Measurements from ENCODE around the gene GSG1L.

The GSG1L gene

GRCh38 chr16:28062847-28063521 is 530 bp downstream of the GSG1L start:
- DNase-seq (ENCODE audit: low read depth), result no peak

GRCh38 chr16:28062261-28062846 is 1.2 kb downstream of the GSG1L start:
- DNase-seq (ENCODE audit: low read depth), result no peak

GRCh38 chr16:28061352-28062101 is 2.0 kb downstream of the GSG1L start:
- no peak for DNase-seq (ENCODE audit: low read depth)

GRCh38 chr16:28059841-28060575 is 3.5 kb downstream of the GSG1L start:
- no peak for DNase-seq (ENCODE audit: low read depth)

GRCh38 chr16:28058839-28059589 is 4.5 kb downstream of the GSG1L start:
- DNase-seq (ENCODE audit: low read depth), result no peak

- no peak for DNase-seq (ENCODE audit: low read depth)
These were observed 5.6 kb downstream of the GSG1L start for GRCh38 chr16:28057949-28058348.

GRCh38 chr16:28053461-28053860 is 10.1 kb downstream of the GSG1L start:
- DNase-seq (ENCODE audit: low read depth), result no peak

GRCh38 chr16:28052274-28053128 is 11.0 kb downstream of the GSG1L start:
- DNase-seq (ENCODE audit: low read depth), result no peak

- no peak for DNase-seq (ENCODE audit: low read depth)
These were observed 12.0 kb downstream of the GSG1L start for GRCh38 chr16:28051486-28051885.

GRCh38 chr16:28042811-28043210 is 20.7 kb downstream of the GSG1L start:
- no peak for DNase-seq (ENCODE audit: low read depth)

GRCh38 chr16:28041615-28042014 is 21.9 kb downstream of the GSG1L start:
- no peak for DNase-seq (ENCODE audit: low read depth)

GRCh38 chr16:28040039-28040438 is 23.5 kb downstream of the GSG1L start:
- no peak for DNase-seq (ENCODE audit: low read depth)

GRCh38 chr16:28039493-28039892 is 24.0 kb downstream of the GSG1L start:
- no peak for DNase-seq (ENCODE audit: low read depth)

- no peak for DNase-seq (ENCODE audit: low read depth)
These were observed 25.1 kb downstream of the GSG1L start for GRCh38 chr16:28038409-28038808.

GRCh38 chr16:28035866-28036393 is 27.6 kb downstream of the GSG1L start:
- no peak for DNase-seq (ENCODE audit: low read depth)

- no peak for DNase-seq (ENCODE audit: low read depth)
These were observed 29.6 kb downstream of the GSG1L start for GRCh38 chr16:28033870-28034269.

- no peak for DNase-seq (ENCODE audit: low read depth)
These were observed 34.0 kb downstream of the GSG1L start for GRCh38 chr16:28029387-28030002.

GRCh38 chr16:28027055-28027454 is 36.5 kb downstream of the GSG1L start:
- DNase-seq (ENCODE audit: low read depth), result no peak

GRCh38 chr16:28025631-28026030 is 37.9 kb downstream of the GSG1L start:
- DNase-seq (ENCODE audit: low read depth), result no peak

GRCh38 chr16:28019218-28019617 is 44.3 kb downstream of the GSG1L start:
- DNase-seq (ENCODE audit: low read depth), result no peak

Data from activated T-cell treated with anti-CD3 and anti-CD28 coated beads for 1 hour (primary cell).